SJCRH30 (cell line): ENCODE results near the gene MRAS. TPM values are rescaled to one million over a fixed set of nuclear protein-coding genes. Genes with fewer than 3 reads are reported as not detected.
"Not testable (repeated sequence)": the region's sequence is repeated elsewhere in the genome, so short reads cannot be mapped to it uniquely, and the experiment has no call there.

Source experiments
- DNase-seq, 2 experiments: peaks; one replicate each; pipeline ENCODE4 v3.0.0-alpha.2; 2015 to 2020
- H3K27ac ChIP-seq: fragments of 250-450 bp; sonication (Bioruptor Pico); 2 replicates; pipeline ENCODE4 v1.5.1; 2020; ENCODE audit warnings: mild to moderate bottlenecking, moderate library complexity
- H3K27me3 ChIP-seq: fragments of 250-450 bp; sonication (Bioruptor Pico); 2 replicates; pipeline ENCODE4 v1.5.1; 2020; ENCODE audit warnings: mild to moderate bottlenecking, moderate library complexity
- H3K36me3 ChIP-seq: fragments of 250-450 bp; sonication (Bioruptor Pico); 2 replicates; pipeline ENCODE4 v1.5.1; 2020; ENCODE audit warnings: mild to moderate bottlenecking, moderate library complexity
- H3K4me1 ChIP-seq: fragments of 250-450 bp; sonication (Bioruptor Pico); 2 replicates; pipeline ENCODE4 v1.5.1; 2020; ENCODE audit warnings: mild to moderate bottlenecking, moderate library complexity
- H3K4me3 ChIP-seq: fragments of 250-450 bp; sonication (Bioruptor Pico); 2 replicates; pipeline ENCODE4 v1.5.1; 2020; ENCODE audit warnings: mild to moderate bottlenecking, moderate library complexity
- H3K9me3 ChIP-seq: fragments of 250-450 bp; sonication (Bioruptor Pico); replicated peaks from 2 replicates; pipeline ENCODE4 v1.5.1; 2020; ENCODE audit warnings: mild to moderate bottlenecking, moderate library complexity
- total RNA-seq: library from RNA; depleted of rRNA; stranded (reverse); fragments of >200 nt; shearing (Covaris generic); gene quantifications from 2 replicates; pipeline ENCODE4 v1.2.3, GENCODE V29; 2014

MRAS gene
- total RNA-seq, 1 experiment from 2014 or later = 63.6 TPM

DNA sequence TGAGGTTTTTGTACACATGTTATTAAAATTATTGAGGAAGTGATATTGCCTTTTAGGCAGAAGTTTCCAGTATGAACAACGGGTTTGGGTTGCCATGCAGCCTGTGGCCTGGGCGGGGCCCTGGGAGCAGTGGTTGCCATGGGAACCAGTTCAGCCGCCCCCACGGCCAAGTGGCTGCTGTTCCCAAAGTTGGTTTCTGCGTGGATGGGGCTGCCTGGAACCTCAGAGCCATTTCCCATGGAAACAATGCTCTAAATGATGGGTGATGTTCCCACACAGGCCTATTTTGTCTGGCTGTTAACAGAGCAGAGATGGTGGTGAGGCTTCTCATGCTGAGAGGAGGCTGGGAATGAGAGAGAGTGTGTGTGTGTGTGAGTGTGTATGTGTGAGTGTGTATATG lies 19.5 kb downstream of the MRAS start:
- peaks cover 6% of the 10 kb centered on the region for H3K36me3 ChIP-seq
- no peak overlapping the region for H3K4me3 ChIP-seq
- H3K4me1 ChIP-seq = peaks cover 24% of the 10 kb centered on the region
- DNase-seq = peak in 1 of 2 experiments; percentile 36
- no peaks in the 10 kb centered on the region for H3K27me3 ChIP-seq
- 0 out of 2 replicates have a peak, but pooled peaks cover 3% of the 10 kb centered on the region for H3K9me3 ChIP-seq
- H3K27ac ChIP-seq = no peak overlapping the region

DNA sequence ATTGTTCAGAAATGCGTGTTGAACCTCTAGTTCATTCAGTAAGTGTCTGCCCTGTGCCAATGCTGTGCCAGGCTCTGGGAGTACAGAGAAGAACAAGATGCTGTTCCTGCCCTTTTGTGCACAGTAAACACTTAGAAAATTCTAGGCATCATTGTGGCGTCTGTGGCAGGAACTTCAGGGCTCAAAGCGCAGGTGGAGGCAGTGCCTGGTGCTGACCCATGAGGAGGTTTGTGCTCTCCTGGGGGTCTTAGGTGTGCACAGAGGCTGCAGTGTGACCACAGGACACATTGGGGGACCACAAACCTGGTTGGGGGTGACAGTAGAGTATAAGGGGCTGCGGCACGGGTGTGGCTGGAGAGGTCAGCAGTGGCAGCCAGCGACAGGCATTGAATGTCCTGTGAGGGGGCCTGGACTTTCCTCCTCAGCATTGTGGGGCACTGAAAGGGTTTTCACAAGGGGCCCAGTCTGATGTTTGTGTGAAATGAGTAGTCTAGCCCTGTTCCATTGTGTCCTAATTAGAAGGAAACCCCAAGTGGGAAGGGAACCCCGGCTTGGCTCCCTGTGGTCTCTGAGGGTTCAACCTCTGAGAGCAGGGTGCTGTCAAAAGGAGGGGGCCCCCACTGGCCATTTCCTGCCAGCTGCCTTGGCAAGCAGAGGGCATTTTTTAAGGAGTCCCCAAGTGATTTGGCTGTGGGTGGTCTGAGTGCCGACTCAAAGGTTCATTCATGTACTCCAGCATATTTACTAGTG lies 20.9 kb downstream of the MRAS start:
- 0 out of 2 replicates have a peak, but pooled peaks cover 3% of the 10 kb centered on the region for H3K9me3 ChIP-seq
- no peak overlapping the region for H3K4me3 ChIP-seq
- H3K27ac ChIP-seq = peak overlapping the region; percentile 39
- H3K27me3 ChIP-seq = no peaks in the 10 kb centered on the region
- peaks cover 11% of the 10 kb centered on the region for H3K36me3 ChIP-seq
- peak; percentile 65 to 71 for DNase-seq
- H3K4me1 ChIP-seq = peaks cover 24% of the 10 kb centered on the region

DNA sequence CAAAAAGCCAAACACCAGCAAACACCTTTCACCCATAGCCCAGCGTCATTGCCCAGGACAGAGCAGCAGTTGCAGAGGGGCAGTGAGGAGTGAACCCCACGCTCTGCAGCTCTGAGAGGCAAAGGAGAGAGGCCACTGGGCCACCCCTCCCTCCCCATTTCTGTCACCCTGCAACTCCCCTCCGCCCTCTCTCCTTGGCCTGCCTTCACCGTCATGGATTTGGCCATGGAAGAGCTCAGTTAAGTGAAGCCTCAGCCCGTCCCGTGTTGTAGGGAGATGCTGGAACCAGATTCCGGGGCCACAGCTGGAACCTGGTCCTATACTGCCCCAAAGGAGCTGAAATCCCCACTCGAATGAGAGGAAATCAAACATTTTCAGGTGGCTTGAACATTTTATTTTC lies 21.9 kb downstream of the MRAS start:
- Histone ChIP-seq H3K27ac (peak overlapping the region; percentile 39; the same call in 1 of the 2 replicates), H3K4me3 (no peak overlapping the region), H3K27me3 (no peaks in the 10 kb centered on the region), H3K4me1 (peaks cover 24% of the 10 kb centered on the region), H3K9me3 (0 out of 2 replicates have a peak, but pooled peaks cover 3% of the 10 kb centered on the region), H3K36me3 (peaks cover 19% of the 10 kb centered on the region)
- DNase-seq = no peak

DNA sequence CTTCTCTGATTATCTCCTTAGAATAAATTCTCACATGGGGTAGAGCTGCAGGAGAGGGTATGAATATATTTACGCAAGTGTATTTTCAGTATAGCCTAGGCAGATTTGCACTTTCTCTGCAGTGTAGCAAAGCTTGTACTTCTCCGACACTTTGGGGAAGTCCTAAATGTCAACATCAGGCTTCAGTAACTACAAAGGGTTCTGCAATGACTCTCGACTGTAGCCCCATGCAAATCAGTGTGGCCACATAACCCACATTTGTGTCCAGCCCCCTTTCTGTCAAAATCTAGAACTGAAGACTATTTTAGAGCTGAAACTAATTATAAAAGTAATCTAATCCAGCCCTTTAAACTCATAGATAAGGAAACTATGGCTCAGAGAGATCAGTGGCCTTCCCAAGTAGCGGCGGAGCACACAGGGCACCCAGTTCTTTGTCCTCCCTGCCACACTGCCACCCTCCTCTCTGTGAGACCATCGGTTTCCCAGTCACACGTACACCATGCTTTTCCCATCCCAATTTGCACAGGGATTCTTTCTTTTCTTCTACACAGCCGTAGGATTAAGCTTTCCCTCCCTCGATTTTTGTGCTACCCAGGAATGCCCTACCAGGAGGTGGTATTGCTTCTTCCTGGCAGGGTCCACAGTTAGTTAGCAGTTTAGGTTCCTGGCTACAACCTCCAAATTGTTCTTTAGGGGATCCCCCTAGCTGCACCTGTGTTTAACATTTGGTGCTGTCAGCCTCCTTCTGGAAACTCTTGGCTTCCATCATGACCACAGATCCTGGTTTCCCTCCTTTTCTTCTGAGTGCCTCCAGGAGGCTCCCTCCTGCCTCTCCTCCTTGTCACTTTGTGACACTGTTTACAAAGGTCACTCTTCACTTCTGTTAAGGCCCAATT lies 22.9 kb downstream of the MRAS start:
- Histone ChIP-seq H3K9me3 (0 out of 2 replicates have a peak, but pooled peaks cover 3% of the 10 kb centered on the region), H3K4me1 (peaks cover 24% of the 10 kb centered on the region), H3K36me3 (peaks cover 19% of the 10 kb centered on the region), H3K27me3 (no peaks in the 10 kb centered on the region), H3K27ac (no peak overlapping the region), H3K4me3 (no peak overlapping the region)
- no peak for DNase-seq

DNA sequence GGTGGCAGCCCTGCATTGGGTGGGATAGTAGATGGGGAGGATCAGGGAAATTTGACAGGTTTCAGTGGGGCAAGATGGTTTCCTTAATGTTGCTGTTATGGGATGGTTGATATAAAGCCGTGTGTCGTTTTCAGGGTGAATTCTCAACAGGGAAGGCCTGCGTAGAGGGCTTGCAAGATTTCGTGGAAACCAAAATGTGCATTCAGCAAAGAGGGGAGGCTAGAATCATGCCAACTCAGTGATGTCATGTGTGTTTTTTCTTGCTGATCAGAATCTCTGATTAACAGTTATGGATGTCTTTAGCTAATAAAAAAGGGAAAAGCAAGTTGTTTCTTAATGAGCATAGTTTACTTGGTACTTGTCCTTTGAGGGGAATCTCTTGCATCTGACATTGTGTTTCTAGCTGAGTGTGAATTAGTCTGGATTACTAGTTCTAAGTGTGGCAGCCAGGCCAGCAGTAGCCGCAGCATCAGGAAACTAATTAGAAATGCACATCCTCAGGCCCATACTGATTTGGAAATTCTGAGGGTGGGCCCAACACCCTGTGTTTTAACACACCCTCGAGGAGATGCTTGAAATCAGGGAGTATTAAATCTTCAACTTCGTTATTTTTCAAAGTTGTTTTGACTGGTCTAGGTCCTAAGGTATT lies 24.8 kb downstream of the MRAS start:
- no peak for DNase-seq
- H3K4me3 ChIP-seq = no peak overlapping the region
- peaks cover 19% of the 10 kb centered on the region for H3K36me3 ChIP-seq
- H3K9me3 ChIP-seq = 0 out of 2 replicates have a peak, but pooled peaks cover 3% of the 10 kb centered on the region
- no peak overlapping the region for H3K27ac ChIP-seq
- H3K4me1 ChIP-seq = peaks cover 21% of the 10 kb centered on the region
- no peaks in the 10 kb centered on the region for H3K27me3 ChIP-seq

DNA sequence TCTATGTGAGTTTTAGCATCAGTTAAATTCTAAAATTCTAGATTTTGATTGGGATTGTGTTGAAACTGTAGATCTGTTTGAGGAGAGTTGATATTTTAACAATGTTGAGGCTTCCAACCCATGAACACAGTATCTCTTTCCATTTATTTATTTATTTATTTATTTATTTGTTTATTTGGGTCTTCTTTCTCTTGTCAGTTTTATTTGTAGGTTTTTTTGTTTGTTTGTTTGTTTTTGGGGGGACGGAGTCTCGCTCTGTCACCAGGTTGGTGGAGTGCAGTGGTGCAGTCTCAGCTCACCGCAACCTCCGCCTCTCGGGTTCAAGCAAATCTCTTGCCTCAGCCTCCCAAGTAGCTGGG lies 25.3 kb downstream of the MRAS start:
- Histone ChIP-seq H3K27me3 (no peaks in the 10 kb centered on the region), H3K27ac (no peak overlapping the region), H3K4me1 (peaks cover 18% of the 10 kb centered on the region), H3K36me3 (peaks cover 19% of the 10 kb centered on the region), H3K4me3 (no peak overlapping the region), H3K9me3 (0 out of 2 replicates have a peak, but pooled peaks cover 3% of the 10 kb centered on the region)
- DNase-seq = no peak

DNA sequence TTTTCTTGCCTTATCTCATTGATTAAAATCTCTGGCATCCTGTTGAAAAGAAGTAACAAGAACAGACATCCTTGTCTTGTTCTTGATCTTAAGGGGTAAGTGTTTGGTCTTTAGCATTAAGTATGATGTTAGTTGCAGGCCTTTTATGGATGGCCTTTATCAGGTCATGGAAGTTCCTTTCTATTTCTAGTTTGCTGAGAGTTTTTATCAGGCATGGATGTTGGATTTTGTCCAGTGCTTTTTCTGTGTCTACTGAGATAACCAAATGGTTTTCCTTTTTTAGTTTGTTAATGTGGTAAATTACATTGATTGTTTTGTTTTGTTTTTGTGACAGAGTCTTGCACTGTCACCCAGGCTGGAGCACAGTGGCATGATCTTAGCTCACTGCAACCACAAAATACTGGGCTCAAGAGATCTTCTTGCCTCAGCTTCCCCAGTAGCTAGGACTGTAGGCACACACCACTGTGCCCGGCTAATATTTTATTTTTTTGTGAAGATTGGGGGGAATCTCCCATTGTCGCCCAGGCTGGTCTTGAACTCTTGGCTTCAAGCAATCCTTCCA lies 26.3 kb downstream of the MRAS start:
- Histone ChIP-seq H3K27ac (no peak overlapping the region), H3K4me3 (no peak overlapping the region), H3K9me3 (0 out of 2 replicates have a peak, but pooled peaks cover 3% of the 10 kb centered on the region), H3K36me3 (peaks cover 19% of the 10 kb centered on the region), H3K4me1 (peaks cover 8% of the 10 kb centered on the region), H3K27me3 (no peaks in the 10 kb centered on the region)
- DNase-seq = no peak

DNA sequence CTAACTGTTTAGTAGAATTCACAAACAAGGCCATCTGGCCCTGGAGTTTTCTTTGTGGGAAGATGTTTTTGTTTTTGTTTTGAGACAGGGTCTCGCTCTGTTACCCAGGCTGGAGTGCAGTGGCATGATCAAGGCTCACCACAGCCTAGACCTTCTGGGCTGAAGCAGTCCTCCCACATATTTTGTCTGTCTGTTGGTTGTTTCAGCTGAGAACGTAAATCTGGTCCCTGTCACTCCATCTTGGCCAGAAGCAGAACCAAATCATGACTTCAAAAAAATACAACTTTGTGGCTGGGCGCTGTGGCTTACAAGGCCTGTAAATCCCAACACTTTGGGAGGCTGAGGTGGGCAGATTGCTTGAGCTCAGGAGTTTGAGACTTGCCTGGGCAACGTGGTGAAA lies 27.1 kb downstream of the MRAS start:
- Histone ChIP-seq H3K4me1 (peaks cover under 1% of the 10 kb centered on the region; the same call in 1 of the 2 replicates), H3K27me3 (no peaks in the 10 kb centered on the region), H3K36me3 (peaks cover 19% of the 10 kb centered on the region), H3K9me3 (0 out of 2 replicates have a peak, but pooled peaks cover 3% of the 10 kb centered on the region), H3K27ac (no peak overlapping the region), H3K4me3 (no peak overlapping the region)
- DNase-seq = no peak

DNA sequence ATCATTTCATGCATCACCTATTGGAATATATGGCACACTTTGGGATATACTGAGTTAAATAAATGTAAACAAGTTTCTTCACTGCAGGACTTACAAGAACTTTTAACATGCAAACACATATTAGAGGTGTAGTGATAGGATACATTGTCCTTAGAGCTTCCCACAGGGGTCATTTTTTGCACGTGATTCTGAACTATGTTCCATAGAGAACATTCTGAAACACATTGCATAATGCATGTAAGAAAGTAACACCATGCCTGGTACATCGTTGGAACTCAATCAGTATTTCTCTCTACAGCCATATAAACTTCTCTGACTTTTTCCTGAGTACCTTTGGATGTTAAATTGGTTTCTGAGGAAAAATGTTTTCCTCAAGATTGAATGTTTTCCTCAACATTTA lies 28.3 kb downstream of the MRAS start:
- H3K36me3 ChIP-seq = peaks cover 16% of the 10 kb centered on the region

DNA sequence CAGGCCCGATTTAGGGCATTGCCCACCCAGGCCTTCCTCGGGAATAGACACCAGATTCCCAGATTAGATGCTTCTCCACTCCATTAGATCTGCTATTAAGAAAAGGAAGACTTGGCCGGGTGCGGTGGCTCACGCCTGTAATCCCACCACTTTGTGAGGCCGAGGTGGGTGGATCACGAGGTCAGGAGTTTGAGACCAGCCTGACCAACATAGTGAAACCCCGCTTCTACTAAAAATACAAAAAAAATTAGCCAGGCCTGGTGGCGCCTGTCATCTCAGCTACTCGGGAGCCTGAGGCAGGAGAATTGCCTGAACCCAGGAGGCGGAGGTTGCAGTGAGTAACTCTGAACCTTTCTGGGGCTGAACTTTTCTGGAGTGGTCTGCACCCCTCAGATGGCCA lies 28.8 kb downstream of the MRAS start:
- H3K36me3 ChIP-seq = peaks cover 16% of the 10 kb centered on the region
- H3K9me3 ChIP-seq, H3K4me3 ChIP-seq, DNase-seq, H3K27me3 ChIP-seq, H3K27ac ChIP-seq: not testable (repeated sequence)
- H3K4me1 ChIP-seq = peaks cover 13% of the 10 kb centered on the region; the same call in 1 of the 2 replicates

More for the DNA sequence above, 28.3 kb downstream of the MRAS start:
- DNase-seq = no peak
- Histone ChIP-seq H3K27ac (no peak overlapping the region), H3K27me3 (no peaks in the 10 kb centered on the region), H3K4me1 (peaks cover 7% of the 10 kb centered on the region; the same call in 1 of the 2 replicates), H3K4me3 (no peak overlapping the region), H3K9me3 (no peaks in the 10 kb centered on the region)

DNA sequence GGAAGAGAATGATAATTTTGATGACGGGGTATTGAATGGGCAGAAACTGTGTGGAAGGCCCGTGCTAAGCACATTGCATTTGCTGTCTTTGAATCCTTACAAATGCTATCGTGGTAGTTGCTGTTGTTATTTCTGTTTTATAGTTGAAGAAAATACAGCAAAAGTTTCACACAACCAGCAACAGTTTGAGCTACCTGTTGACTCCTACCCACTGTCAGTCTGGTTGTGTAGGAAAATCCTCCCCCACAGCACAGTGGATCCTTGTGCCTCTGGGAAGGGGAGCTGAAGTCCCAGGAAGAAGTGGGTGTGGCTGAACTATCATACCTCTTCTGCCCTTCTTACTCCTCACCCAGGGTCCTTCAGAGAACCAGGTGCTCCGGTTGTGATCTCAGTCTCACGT lies 29.4 kb downstream of the MRAS start:
- no peak for DNase-seq
- H3K27me3 ChIP-seq = no peaks in the 10 kb centered on the region
- no peaks in the 10 kb centered on the region for H3K9me3 ChIP-seq
- peaks cover 17% of the 10 kb centered on the region; the same call in 1 of the 2 replicates for H3K4me1 ChIP-seq
- H3K36me3 ChIP-seq = peaks cover 16% of the 10 kb centered on the region
- no peak overlapping the region for H3K27ac ChIP-seq
- H3K4me3 ChIP-seq = no peak overlapping the region

DNA sequence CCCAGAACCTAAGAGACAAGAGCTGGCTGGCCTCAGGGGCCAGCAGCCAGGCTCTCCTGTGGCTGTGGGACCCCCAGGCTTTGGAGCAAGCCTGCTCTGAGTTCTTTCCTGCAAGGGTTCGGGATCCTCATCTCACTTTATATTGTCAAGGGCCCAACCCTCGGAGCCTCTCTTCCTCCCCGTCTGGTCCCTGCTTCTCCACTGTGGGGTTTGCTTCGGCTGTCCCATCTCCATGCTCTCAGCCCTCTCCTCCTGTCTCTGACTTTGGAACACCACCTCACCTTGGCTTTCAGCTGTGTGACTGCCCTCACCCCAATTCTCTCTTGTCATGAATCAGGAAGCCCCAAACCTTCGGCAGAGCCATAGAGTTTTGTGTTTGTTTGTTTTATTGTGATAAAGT lies 30.0 kb downstream of the MRAS start:
- H3K36me3 ChIP-seq = peaks cover 15% of the 10 kb centered on the region
- no peak for DNase-seq
- no peak overlapping the region for H3K27ac ChIP-seq
- peaks cover 17% of the 10 kb centered on the region; the same call in 1 of the 2 replicates for H3K4me1 ChIP-seq
- no peak overlapping the region for H3K4me3 ChIP-seq
- no peaks in the 10 kb centered on the region for H3K9me3 ChIP-seq
- no peaks in the 10 kb centered on the region for H3K27me3 ChIP-seq

DNA sequence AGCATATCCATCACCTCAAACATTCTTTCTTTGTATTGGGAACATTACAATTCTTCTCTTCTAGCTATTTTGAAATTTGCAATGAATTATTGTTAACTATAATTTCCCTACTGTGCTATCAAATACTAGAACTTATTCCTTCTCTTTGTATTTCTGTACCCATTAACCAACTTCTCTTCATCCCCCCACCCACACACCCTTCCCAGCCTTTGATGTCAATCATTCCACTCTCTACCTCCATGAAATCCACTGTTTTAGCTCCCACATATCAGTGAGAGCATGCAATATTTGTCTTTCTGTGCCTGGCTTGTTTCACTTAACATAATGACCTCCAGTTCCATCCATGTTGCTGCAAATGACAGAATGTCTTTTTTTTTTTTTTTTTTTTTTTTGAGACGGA lies 30.6 kb downstream of the MRAS start:
- peaks cover 10% of the 10 kb centered on the region for H3K36me3 ChIP-seq
- no peak overlapping the region for H3K27ac ChIP-seq
- H3K4me3 ChIP-seq = no peak overlapping the region
- H3K27me3 ChIP-seq = no peaks in the 10 kb centered on the region
- no peaks in the 10 kb centered on the region for H3K9me3 ChIP-seq
- peaks cover 17% of the 10 kb centered on the region; the same call in 1 of the 2 replicates for H3K4me1 ChIP-seq
- DNase-seq = no peak

DNA sequence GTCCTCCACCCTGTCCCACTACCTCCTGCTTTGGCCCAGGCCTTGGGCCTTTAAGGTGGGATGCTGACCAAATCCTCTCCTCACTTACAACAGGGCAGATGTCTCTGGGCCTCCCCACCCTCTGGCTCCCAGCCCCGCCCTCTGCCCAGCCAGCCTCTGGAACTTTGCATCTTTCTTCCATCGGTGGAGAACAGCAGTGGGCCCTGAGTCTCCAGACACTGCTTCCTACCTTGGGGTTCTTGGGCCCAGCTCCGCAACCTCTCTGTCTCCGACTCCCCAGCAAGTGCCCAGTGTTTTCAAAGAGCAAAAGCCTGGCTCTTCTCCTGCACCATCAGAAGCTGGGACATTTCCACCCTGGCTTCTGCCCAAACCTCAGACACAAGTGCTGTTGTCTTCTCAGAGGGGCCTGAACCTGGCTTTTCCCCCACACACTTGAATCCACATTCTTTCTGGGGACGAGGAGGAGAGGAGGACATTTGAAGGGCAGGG lies 33.1 kb downstream of the MRAS start:
- DNase-seq = peak; percentile 40 to 63
- no peaks in the 10 kb centered on the region for H3K27me3 ChIP-seq
- H3K4me1 ChIP-seq = peaks cover 17% of the 10 kb centered on the region; the same call in 1 of the 2 replicates
- H3K4me3 ChIP-seq = no peak overlapping the region
- H3K36me3 ChIP-seq = peaks cover 4% of the 10 kb centered on the region
- H3K27ac ChIP-seq = peak overlapping the region; percentile 11
- no peaks in the 10 kb centered on the region for H3K9me3 ChIP-seq
